Upper lobe of left lung (tissue), 4 donors: ENCODE measurements around the gene ADAM30.

Source experiments
- CTCF ChIP-seq, 6 experiments: fragments of 450-650 bp in 4 of 6; fragments of 200-600 bp in 2 of 6; sonication (generic) in 2 of 6; IDR thresholded peaks; one replicate each; pipeline ENCODE4 v1.5.1; 2016 to 2019; ENCODE audit warnings: antibody characterized with exemption in 6 of 6
- EP300 ChIP-seq, 4 donors: sonication (generic); formaldehyde crosslinking; IDR thresholded peaks; one replicate each; pipeline ENCODE4 v1.5.1; 2017; ENCODE audit warnings: antibody characterized with exemption in 4 of 4, control low read depth in 2 of 4
- POLR2A ChIP-seq, 4 donors: fragments of 450-650 bp; IDR thresholded peaks; one replicate each; pipeline ENCODE4 v1.5.1; 2016 to 2017; ENCODE audit warnings: antibody characterized with exemption in 4 of 4, mild to moderate bottlenecking in 2 of 4
- POLR2AphosphoS5 ChIP-seq, 2 donors: sonication (generic); formaldehyde crosslinking; IDR thresholded peaks; one replicate each; pipeline ENCODE4 v1.5.1; 2017; ENCODE audit warnings: antibody characterized with exemption in 2 of 2

- TF ChIP-seq CTCF (IDR thresholded peaks at IDR 0.05) (no peak), POLR2A (IDR thresholded peaks at IDR 0.05) (no peak), POLR2AphosphoS5 (IDR thresholded peaks at IDR 0.05) (no peak), EP300 (IDR thresholded peaks at IDR 0.05) (no peak)
Measured at GRCh38 chr1:119911775-119912174, 15.5 kb upstream of the ADAM30 start.
